HCT116 (cell line): Measurements from ENCODE around the gene DOK1. TPM values are rescaled to one million over a fixed set of nuclear protein-coding genes. Genes with fewer than 3 reads are reported as not detected.

ENCODE experiments used
- ATAC-seq: fragments of 200-7000 bp; cut with Tn5 transposase; 2 replicates; pipeline ENCODE4 v1.9.1; 2020; ENCODE audit warnings: mild to moderate bottlenecking, moderate library complexity
- BruUV-seq: library from RNA; stranded (reverse); fragments of 400-500 nt; replicated peaks from 2 replicates; lab custom pipeline; 2021; lab: Mats Ljungman, UMichigan
- CTCF ChIA-PET: fragments of 300-600 bp; sonication (Branson Sonifier 250); formaldehyde crosslinking; loops from one replicate; lab custom pipeline; 2021; ENCODE audit warnings: antibody characterized with exemption; lab: Charles Lee
- POLR2A ChIA-PET: fragments of 300-600, 350-600 bp; sonication (Branson Sonifier 250); formaldehyde crosslinking; loops from one replicate; lab custom pipeline; 2021; ENCODE audit warnings: antibody characterized with exemption; lab: Charles Lee
- RAD21 ChIA-PET, 2 experiments: fragments of 300-600 bp; sonication (Branson Sonifier 250); formaldehyde crosslinking; loops; one replicate each; lab custom pipeline; 2023; ENCODE audit warnings: low total read pairs in 2 of 2; ENCODE audit not compliant: uncharacterized antibody in 2 of 2, unreplicated experiment in 2 of 2, low non-redundant PET in 1 of 2; lab: Charles Lee
- DNase-seq: peaks from one replicate; pipeline ENCODE4 v3.0.0-alpha.2; 2010; ENCODE audit warnings: low read depth, low spot score
- H2AFZ ChIP-seq: fragments of 200-600 bp; shearing (Covaris generic), sonication (generic); 2 replicates; pipeline ENCODE4 v1.6.1; 2017; ENCODE audit warnings: low read depth, mixed run types, mixed read lengths, antibody characterized with exemption, low read length; ENCODE audit not compliant: poor library complexity, severe bottlenecking
- H3K27ac ChIP-seq: 2 replicates; pipeline ENCODE4 v1.5.1; 2012; ENCODE audit warnings: low read depth, low read length
- H3K27me3 ChIP-seq: fragments of 200-600 bp; sonication (generic); 2 replicates; pipeline ENCODE4 v1.6.1; 2016; ENCODE audit warnings: mixed run types, low read length, mixed read lengths; ENCODE audit not compliant: insufficient read depth
- H3K36me3 ChIP-seq, 2 experiments: fragments of 200-500 bp in 1 of 2; fragments of 200-600 bp in 1 of 2; sonication (Bioruptor generic) in 1 of 2; sonication (generic) in 1 of 2; 2 replicates each; pipeline versions ENCODE4 v1.5.1 to v1.6.1; 2014 to 2016; ENCODE audit warnings: low read length in 2 of 2, inconsistent platforms in 1 of 2, mixed read lengths in 1 of 2, mixed run types in 1 of 2; ENCODE audit not compliant: insufficient read depth in 2 of 2, control insufficient read depth in 1 of 2
- H3K4me1 ChIP-seq, 2 experiments: fragments of 200-600 bp in 1 of 2; sonication (generic) in 1 of 2; 2 replicates each; pipeline versions ENCODE4 v1.5.1 to v1.6.1; 2012 to 2017; ENCODE audit warnings: low read length in 2 of 2, inconsistent platforms in 1 of 2, mild to moderate bottlenecking in 1 of 2, mixed read lengths in 1 of 2, mixed run types in 1 of 2, moderate library complexity in 1 of 2; ENCODE audit not compliant: insufficient read depth in 2 of 2, control insufficient read depth in 1 of 2
- H3K4me2 ChIP-seq: fragments of 200-600 bp; sonication (generic); 2 replicates; pipeline ENCODE4 v1.6.1; 2017; ENCODE audit warnings: mixed run types, low read length, mixed read lengths
- H3K4me3 ChIP-seq, 2 experiments: fragments of 200-600 bp in 1 of 2; sonication (generic) in 1 of 2; replicated peaks in 1 of 2; 2 replicates each; pipeline ENCODE4 v1.5.1; 2011 to 2016; ENCODE audit warnings: low read length in 2 of 2, control low read depth in 1 of 2, low read depth in 1 of 2, mild to moderate bottlenecking in 1 of 2, mixed read lengths in 1 of 2, mixed run types in 1 of 2
- H3K79me2 ChIP-seq: fragments of 200-600 bp; sonication (generic); 2 replicates; pipeline ENCODE4 v1.6.1; 2017; ENCODE audit warnings: mild to moderate bottlenecking, mixed run types, low read length, moderate library complexity, mixed read lengths; ENCODE audit not compliant: insufficient read depth
- H3K9ac ChIP-seq: fragments of 200-600 bp; sonication (generic); 2 replicates; pipeline ENCODE4 v1.6.1; 2016; ENCODE audit warnings: low read length, mixed read lengths
- H3K9me2 ChIP-seq: fragments of 200-600 bp; sonication (generic), shearing (Covaris generic); 2 replicates; pipeline ENCODE4 v1.6.1; 2017; ENCODE audit warnings: mixed run types, mild to moderate bottlenecking, moderate library complexity; ENCODE audit not compliant: insufficient read depth
- H3K9me3 ChIP-seq, 2 experiments: fragments of 200-500 bp in 1 of 2; fragments of 200-600 bp in 1 of 2; sonication (Bioruptor generic) in 1 of 2; sonication (generic) in 1 of 2; 2 replicates each; pipeline ENCODE4 v1.6.1; 2014 to 2017; ENCODE audit warnings: low read length in 2 of 2, mixed read lengths in 2 of 2, inconsistent platforms in 1 of 2, low read depth in 1 of 2, mild to moderate bottlenecking in 1 of 2, mixed run types in 1 of 2, moderate library complexity in 1 of 2; ENCODE audit not compliant: control insufficient read depth in 1 of 2, insufficient read depth in 1 of 2
- H4K20me1 ChIP-seq: fragments of 200-600 bp; sonication (generic), shearing (Covaris generic); 2 replicates; pipeline ENCODE4 v1.6.1; 2017; ENCODE audit warnings: mixed run types, mild to moderate bottlenecking, moderate library complexity; ENCODE audit not compliant: insufficient read depth
- CBX3 ChIP-seq: IDR thresholded peaks from 2 replicates; pipeline ENCODE4 v1.6.1; 2012; ENCODE audit warnings: low read depth
- CEBPB ChIP-seq: IDR thresholded peaks from 2 replicates; pipeline ENCODE4 v1.6.1; 2012; ENCODE audit warnings: low read depth
- EGR1 ChIP-seq: IDR thresholded peaks from 2 replicates; pipeline ENCODE4 v1.6.1; 2012; ENCODE audit warnings: low read depth
- ELF1 ChIP-seq: IDR thresholded peaks from 2 replicates; pipeline ENCODE4 v1.6.1; 2012; ENCODE audit warnings: low read depth, borderline replicate concordance
- EZH2 ChIP-seq: fragments of 200-600 bp; sonication (generic); IDR thresholded peaks from 2 replicates; pipeline ENCODE4 v1.6.1; 2017; ENCODE audit warnings: antibody characterized with exemption, mixed run types
- FOSL1 ChIP-seq: IDR thresholded peaks from 2 replicates; pipeline ENCODE4 v1.6.1; 2012; ENCODE audit warnings: low read depth
- MAX ChIP-seq: IDR thresholded peaks from 2 replicates; pipeline ENCODE4 v1.6.1; 2012
- POLR2A ChIP-seq: IDR thresholded peaks from 2 replicates; pipeline ENCODE4 v1.7.0; 2011; ENCODE audit warnings: borderline replicate concordance; ENCODE audit not compliant: insufficient read depth, insufficient read length; ENCODE audit errors: extremely low read depth
- POLR2AphosphoS5 ChIP-seq: IDR thresholded peaks from 2 replicates; pipeline ENCODE4 v1.6.1; 2011; ENCODE audit warnings: mild to moderate bottlenecking, low read depth, low read length, moderate library complexity
- RAD21 ChIP-seq: IDR thresholded peaks from 2 replicates; pipeline ENCODE4 v1.6.1; 2012; ENCODE audit warnings: low read depth, mild to moderate bottlenecking
- REST ChIP-seq: IDR thresholded peaks from 2 replicates; pipeline ENCODE4 v1.6.1; 2012; ENCODE audit warnings: low read depth
- SP1 ChIP-seq: IDR thresholded peaks from 2 replicates; pipeline ENCODE4 v1.6.1; 2012; ENCODE audit warnings: low read depth
- SRF ChIP-seq: IDR thresholded peaks from 2 replicates; pipeline ENCODE4 v1.6.1; 2012; ENCODE audit warnings: low read depth
- TCF7L2 ChIP-seq: IDR thresholded peaks from 2 replicates; pipeline ENCODE4 v1.7.0; 2011; ENCODE audit warnings: borderline replicate concordance, inconsistent platforms; ENCODE audit not compliant: insufficient read depth, insufficient read length; ENCODE audit errors: extremely low read depth
- YY1 ChIP-seq: IDR thresholded peaks from 2 replicates; pipeline ENCODE4 v1.6.1; 2011; ENCODE audit warnings: low read length, low read depth, moderate library complexity, mild to moderate bottlenecking; ENCODE audit not compliant: insufficient replicate concordance; ENCODE audit errors: extremely low read depth
- ZBTB33 ChIP-seq: IDR thresholded peaks from 2 replicates; pipeline ENCODE4 v1.6.1; 2011; ENCODE audit warnings: mild to moderate bottlenecking, low read length, moderate library complexity; ENCODE audit not compliant: insufficient replicate concordance; ENCODE audit errors: extremely low read depth
- ZFX ChIP-seq: fragments of 450-650 bp; IDR thresholded peaks from 2 replicates; pipeline ENCODE4 v1.6.1; 2017
- ZNF274 ChIP-seq: fragments of 200-500 bp; sonication (Bioruptor generic); IDR thresholded peaks from 2 replicates; pipeline ENCODE4 v1.6.1; 2014; ENCODE audit warnings: mild to moderate bottlenecking, low read depth, low read length, inconsistent platforms
- intact Hi-C: fragments of 100-400 bp; cut with micrococcal nuclease; formaldehyde crosslinking; loops from 2 replicates; pipeline ENCODE4 v1.10.0; 2022
- total RNA-seq: library from RNA; stranded (reverse); gene quantifications from one replicate; pipeline ENCODE4 v1.2.1, GENCODE V29; 2021; ENCODE audit not compliant: unreplicated experiment
- TF ChIP-seq, protein P1 (sequence below): IDR thresholded peaks from 2 replicates; pipeline ENCODE4 v1.6.1; 2012

The DOK1 gene
- total RNA-seq, 1 experiment from 2014 or later: 18.8 TPM

DNA sequence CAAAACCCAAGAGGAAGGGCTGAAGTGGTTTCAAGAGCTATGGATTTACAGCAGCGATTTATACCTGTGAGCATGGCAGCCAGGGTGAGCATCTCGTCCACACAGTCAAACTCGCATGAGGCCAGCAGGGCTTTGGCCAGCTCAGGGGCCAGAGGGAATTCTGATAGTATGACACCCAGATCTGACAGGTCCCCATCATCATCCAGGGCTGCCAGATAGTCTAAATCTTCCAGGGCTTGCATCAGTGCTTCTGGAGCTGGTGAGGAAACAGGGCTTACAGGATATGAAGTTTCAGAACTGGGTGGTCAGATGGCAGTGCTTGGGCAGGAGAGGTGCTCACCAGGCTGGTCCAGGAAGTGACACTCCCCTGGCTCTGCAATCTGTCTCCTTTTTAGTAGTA, 32.0 kb upstream of the DOK1 start (continued):
- TF ChIP-seq, protein P1, sequence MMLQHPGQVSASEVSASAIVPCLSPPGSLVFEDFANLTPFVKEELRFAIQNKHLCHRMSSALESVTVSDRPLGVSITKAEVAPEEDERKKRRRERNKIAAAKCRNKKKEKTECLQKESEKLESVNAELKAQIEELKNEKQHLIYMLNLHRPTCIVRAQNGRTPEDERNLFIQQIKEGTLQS: no peak
- TF ChIP-seq CBX3: no peak
- TF ChIP-seq SRF: no peak
- no peak for TF ChIP-seq MAX

GRCh38 chr2:74524005-74524404, 30.5 kb upstream of the DOK1 start:
- intact Hi-C loops: no loop called here
- no TSS peak for BruUV-seq

More at GRCh38 chr2:74524005-74524404, 30.5 kb upstream of the DOK1 start:
- Histone ChIP-seq H3K4me2 (no peak overlapping the region), H3K27ac (no peak overlapping the region), H3K79me2 (peaks cover 26% of the 10 kb centered on the region), H3K9me3 (no peaks in the 10 kb centered on the region), H3K4me3 (no peak overlapping the region), H3K27me3 (no peaks in the 10 kb centered on the region), H4K20me1 (no peaks in the 10 kb centered on the region), H3K9ac (no peak overlapping the region), H2AFZ (no peak overlapping the region), H3K36me3 (peaks cover 18 to 27% of the 10 kb centered on the region in 2 experiments), H3K4me1 (peaks cover 8 to 19% of the 10 kb centered on the region in 2 experiments; a peak in 3 of 4 replicates), H3K9me2 (no peaks in the 10 kb centered on the region)
- DNase-seq (no peak), ATAC-seq (no peak)
- ChIA-PET CTCF (no interaction called here), POLR2A (no interaction called here), RAD21 (no interaction called here)
- TF ChIP-seq, protein P1: no peak
- TF ChIP-seq ZNF274 (no peak), ZBTB33 (no peak), SP1 (no peak), RAD21 (no peak), CBX3 (no peak), EGR1 (no peak), CEBPB (no peak), MAX (no peak), SRF (no peak), ZFX (no peak), REST (no peak), ELF1 (no peak), EZH2 (no peak), POLR2A (no peak), POLR2AphosphoS5 (no peak), FOSL1 (no peak), YY1 (no peak), TCF7L2 (no peak)
